KMS-11 (cell line): ENCODE results near the gene COIL.

Source experiments
- H2AFZ ChIP-seq: fragments of 200-600 bp; sonication (generic); 2 replicates; pipeline ENCODE4 v1.6.1; 2016; ENCODE audit warnings: antibody characterized with exemption, mixed run types, low read depth
- H3K27ac ChIP-seq: fragments of 200-600 bp; sonication (generic); 2 replicates; pipeline ENCODE4 v1.6.1; 2016; ENCODE audit warnings: mild to moderate bottlenecking, mixed run types
- H3K27me3 ChIP-seq: fragments of 200-600 bp; sonication (generic); 2 replicates; pipeline ENCODE4 v1.6.1; 2017; ENCODE audit warnings: mild to moderate bottlenecking, low read depth, mixed run types, moderate library complexity; ENCODE audit not compliant: insufficient read depth
- H3K36me3 ChIP-seq: fragments of 200-600 bp; sonication (generic); 2 replicates; pipeline ENCODE4 v1.6.1; 2017; ENCODE audit warnings: mild to moderate bottlenecking, mixed run types; ENCODE audit not compliant: insufficient read depth
- H3K4me1 ChIP-seq: fragments of 200-600 bp; sonication (generic); 2 replicates; pipeline ENCODE4 v1.6.1; 2016; ENCODE audit warnings: mild to moderate bottlenecking, low read depth, mixed run types; ENCODE audit not compliant: poor library complexity, severe bottlenecking
- H3K4me2 ChIP-seq: fragments of 200-600 bp; sonication (generic); 2 replicates; pipeline ENCODE4 v1.7.0; 2016; ENCODE audit warnings: mild to moderate bottlenecking, mixed run types
- H3K4me3 ChIP-seq: fragments of 200-600 bp; sonication (generic); IDR thresholded peaks from 2 replicates; pipeline ENCODE4 v1.6.1; 2017; ENCODE audit warnings: low read depth, low read length, mixed read lengths; ENCODE audit not compliant: insufficient read depth
- H3K79me2 ChIP-seq: fragments of 200-600 bp; sonication (generic); 2 replicates; pipeline ENCODE4 v1.6.1; 2016; ENCODE audit warnings: low read depth, mixed run types; ENCODE audit not compliant: insufficient read depth
- H3K9ac ChIP-seq: fragments of 200-600 bp; sonication (generic); 2 replicates; pipeline ENCODE4 v1.6.1; 2016; ENCODE audit warnings: mild to moderate bottlenecking, mixed run types
- H4K20me1 ChIP-seq: fragments of 200-600 bp; sonication (generic); 2 replicates; pipeline ENCODE4 v1.6.1; 2016; ENCODE audit warnings: mild to moderate bottlenecking, mixed run types; ENCODE audit not compliant: insufficient read depth
- CTCF ChIP-seq: fragments of 200-600 bp; sonication (generic); conservative IDR thresholded peaks from 2 replicates; pipeline ENCODE4 v1.6.1; 2017; ENCODE audit warnings: low read depth, mild to moderate bottlenecking, antibody characterized with exemption, low read length, moderate library complexity, mixed read lengths

Gene COIL

DNA sequence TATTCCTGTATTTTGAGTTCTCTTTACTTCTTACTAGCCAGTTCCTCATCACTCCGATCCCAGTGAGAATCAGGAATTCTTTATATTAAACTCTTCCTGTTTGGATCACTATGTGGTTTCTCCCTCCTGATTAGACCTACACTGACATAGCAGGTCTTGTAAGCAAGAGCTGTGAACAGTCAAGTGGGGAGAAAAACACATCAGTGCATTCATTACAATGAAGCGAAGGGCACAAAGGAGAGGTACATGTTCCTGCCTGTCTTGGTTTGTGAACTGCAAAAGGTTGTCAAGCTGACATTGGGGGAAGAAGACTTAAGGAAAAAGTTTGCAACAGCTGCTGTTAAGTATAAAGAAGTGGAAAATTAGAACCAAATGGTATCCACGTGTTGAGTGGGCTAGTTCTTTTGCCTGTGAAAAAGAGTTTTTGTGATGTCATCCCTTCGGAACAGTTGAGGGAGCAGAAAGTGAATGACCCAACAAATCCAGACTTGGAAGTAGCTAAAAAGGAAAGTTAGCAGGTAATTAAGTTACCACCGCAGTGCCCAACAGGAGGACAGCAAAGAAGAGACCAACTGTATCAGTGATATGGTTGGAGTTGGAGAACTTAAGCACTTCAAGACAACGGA is 24.0 kb downstream of the COIL start:
- TF ChIP-seq CTCF = no peak
- Histone ChIP-seq H3K79me2 (no peaks in the 10 kb centered on the region), H3K27me3 (no peaks in the 10 kb centered on the region), H3K27ac (no peak overlapping the region), H3K4me3 (no peak overlapping the region), H3K36me3 (0 out of 2 replicates have a peak, but pooled peaks cover 4% of the 10 kb centered on the region), H4K20me1 (no peaks in the 10 kb centered on the region), H3K4me2 (no peak overlapping the region), H3K9ac (no peak overlapping the region), H2AFZ (no peak overlapping the region), H3K4me1 (no peaks in the 10 kb centered on the region)

GRCh38 chr17:56935461-56935860 is 25.4 kb downstream of the COIL start:
- H3K36me3 ChIP-seq = 0 out of 2 replicates have a peak, but pooled peaks cover 4% of the 10 kb centered on the region
- no peak overlapping the region for H3K4me2 ChIP-seq
- no peaks in the 10 kb centered on the region for H3K27me3 ChIP-seq
- no peaks in the 10 kb centered on the region for H3K4me1 ChIP-seq
- H4K20me1 ChIP-seq = no peaks in the 10 kb centered on the region
- no peak for TF ChIP-seq CTCF
- no peak overlapping the region for H3K27ac ChIP-seq
- no peak overlapping the region for H3K4me3 ChIP-seq
- H2AFZ ChIP-seq = no peak overlapping the region
- H3K79me2 ChIP-seq = no peaks in the 10 kb centered on the region
- H3K9ac ChIP-seq = no peak overlapping the region

DNA sequence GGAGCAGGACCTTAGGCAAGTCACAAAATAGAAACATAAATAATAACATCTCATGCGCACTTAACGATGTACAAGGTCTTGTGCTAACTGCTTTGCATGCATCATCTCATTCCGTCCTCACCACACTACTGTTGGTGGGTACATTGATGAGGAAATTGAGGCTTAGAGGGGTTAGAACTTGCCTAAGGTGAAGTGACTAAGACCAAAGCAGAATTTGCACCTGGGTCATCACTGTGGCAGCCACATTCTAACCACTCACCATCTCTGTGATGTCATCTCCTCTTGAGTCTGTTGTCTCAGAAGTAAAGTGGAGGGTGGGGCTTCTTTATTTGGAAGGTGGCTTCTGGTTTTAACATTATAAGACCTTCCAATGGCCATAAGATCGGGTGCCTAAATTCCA is 26.6 kb downstream of the COIL start:
- no peak overlapping the region for H3K4me3 ChIP-seq
- no peaks in the 10 kb centered on the region for H4K20me1 ChIP-seq
- H3K4me2 ChIP-seq = no peak overlapping the region
- H3K4me1 ChIP-seq = no peaks in the 10 kb centered on the region
- H3K36me3 ChIP-seq = 0 out of 2 replicates have a peak, but pooled peaks cover 4% of the 10 kb centered on the region
- TF ChIP-seq CTCF = no peak
- H2AFZ ChIP-seq = no peak overlapping the region
- H3K27ac ChIP-seq = no peak overlapping the region
- no peak overlapping the region for H3K9ac ChIP-seq
- H3K79me2 ChIP-seq = no peaks in the 10 kb centered on the region
- H3K27me3 ChIP-seq = no peaks in the 10 kb centered on the region

DNA sequence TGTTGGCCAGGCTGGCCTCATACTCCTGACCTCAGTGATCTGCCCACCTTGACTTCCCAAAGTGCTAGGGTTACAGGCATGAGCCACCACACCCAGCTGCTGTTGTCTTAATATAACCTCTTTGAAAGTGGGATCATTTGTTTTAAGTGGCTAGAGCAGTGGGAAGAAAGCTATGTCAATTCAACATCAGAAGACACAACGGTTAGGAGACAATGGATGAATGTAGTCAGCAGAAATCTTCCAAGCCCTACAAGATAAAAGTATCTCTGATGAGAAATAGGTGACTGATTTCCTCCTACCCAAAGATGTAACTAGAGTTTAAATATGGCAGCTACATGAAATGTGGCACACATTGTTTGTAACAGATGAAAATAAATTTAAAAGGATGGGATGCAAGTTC is 27.0 kb downstream of the COIL start:
- H3K79me2 ChIP-seq = no peaks in the 10 kb centered on the region
- no peak overlapping the region for H3K4me3 ChIP-seq
- H3K27me3 ChIP-seq = no peaks in the 10 kb centered on the region
- TF ChIP-seq CTCF = no peak
- H2AFZ ChIP-seq = no peak overlapping the region
- H3K27ac ChIP-seq = no peak overlapping the region
- H3K36me3 ChIP-seq = 0 out of 2 replicates have a peak, but pooled peaks cover 4% of the 10 kb centered on the region
- H4K20me1 ChIP-seq = no peaks in the 10 kb centered on the region
- no peaks in the 10 kb centered on the region for H3K4me1 ChIP-seq
- no peak overlapping the region for H3K4me2 ChIP-seq
- H3K9ac ChIP-seq = no peak overlapping the region
